PC-3 (cell line): ENCODE results near the gene CAMTA1.

ENCODE experiments used
- CTCF ChIP-seq: fragments of 300-600 bp; sonication (generic); conservative IDR thresholded peaks from 2 replicates; pipeline ENCODE4 v1.5.1; 2017; ENCODE audit warnings: antibody characterized with exemption, low read depth, mild to moderate bottlenecking, low read length
- EZH2 ChIP-seq: fragments of 300-600 bp; sonication (generic); IDR thresholded peaks from one replicate; pipeline ENCODE4 v1.6.1; 2017; ENCODE audit warnings: antibody characterized with exemption, mild to moderate bottlenecking, low read length; ENCODE audit not compliant: unreplicated experiment

DNA sequence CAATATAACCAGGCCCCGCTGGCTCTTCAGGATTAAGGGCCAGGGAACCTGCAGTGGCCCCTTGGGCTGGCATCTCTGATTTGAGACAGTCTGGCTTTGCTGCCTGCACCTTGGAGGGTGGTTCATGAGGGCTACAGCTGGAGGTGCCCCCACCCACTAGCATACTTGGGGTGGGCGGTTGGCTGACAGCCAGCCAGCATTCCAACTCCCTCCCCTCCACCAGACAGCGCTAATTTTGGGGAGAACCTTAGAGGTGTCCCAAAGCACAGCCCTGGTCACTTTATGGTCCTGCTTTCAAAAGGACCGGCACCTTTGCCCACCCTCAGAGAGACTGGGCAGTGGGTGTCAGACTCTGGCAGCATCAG lies 805.2 kb downstream of the CAMTA1 start:
- TF ChIP-seq CTCF (no peak), EZH2 (no peak)
